ENCODE measurements around the gene ANXA4. TPM values are rescaled to one million over a fixed set of nuclear protein-coding genes. Genes with fewer than 3 reads are reported as not detected.

Gene ANXA4
- total RNA-seq, 1 donor from 2014 or later = 30.6 TPM

DNA sequence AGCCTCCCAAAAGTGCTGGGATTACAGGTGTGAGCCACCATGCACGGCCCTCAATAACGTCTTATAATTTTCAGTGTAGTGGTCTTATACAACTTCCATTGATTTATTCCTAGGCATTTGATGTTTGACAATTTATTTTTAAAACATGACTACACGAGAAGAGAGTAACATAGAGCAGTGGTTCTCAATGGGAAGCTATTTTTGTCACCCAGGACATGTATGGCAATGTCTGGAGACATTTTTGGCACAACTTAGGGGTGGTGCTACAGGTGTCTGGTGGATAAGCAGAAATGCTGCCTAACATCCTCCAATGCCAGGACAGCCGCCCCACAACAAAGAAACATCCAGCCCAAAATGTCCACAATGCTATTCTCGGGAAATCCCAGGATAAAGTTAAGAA, 12.7 kb upstream of the ANXA4 start:
- Histone ChIP-seq H3K27ac (replicated peaks) (no peak overlapping the region), H3K9me3 (replicated peaks) (no peaks in the 10 kb centered on the region), H3K4me3 (no peak overlapping the region), H3K36me3 (no peaks in the 10 kb centered on the region), H3K27me3 (ENCODE audit: low read depth) (no peaks in the 10 kb centered on the region), H3K4me1 (peaks cover 22% of the 10 kb centered on the region)
- no peak for DNase-seq
- intact Hi-C loops (cut with micrococcal nuclease) = no loop called here
- TF ChIP-seq CTCF (IDR thresholded peaks at IDR 0.05; ENCODE audit: borderline replicate concordance) = no peak

GRCh38 chr2:69729781-69730180, 12.2 kb upstream of the ANXA4 start:
- Histone ChIP-seq H3K27me3 (ENCODE audit: low read depth) (no peaks in the 10 kb centered on the region), H3K36me3 (no peaks in the 10 kb centered on the region), H3K4me1 (peaks cover 21% of the 10 kb centered on the region), H3K4me3 (no peak overlapping the region), H3K27ac (replicated peaks) (no peak overlapping the region), H3K9me3 (replicated peaks) (no peaks in the 10 kb centered on the region)
- DNase-seq = no peak
- intact Hi-C loops (cut with micrococcal nuclease) = no loop called here
- TF ChIP-seq CTCF (IDR thresholded peaks at IDR 0.05; ENCODE audit: borderline replicate concordance) = no peak

DNA sequence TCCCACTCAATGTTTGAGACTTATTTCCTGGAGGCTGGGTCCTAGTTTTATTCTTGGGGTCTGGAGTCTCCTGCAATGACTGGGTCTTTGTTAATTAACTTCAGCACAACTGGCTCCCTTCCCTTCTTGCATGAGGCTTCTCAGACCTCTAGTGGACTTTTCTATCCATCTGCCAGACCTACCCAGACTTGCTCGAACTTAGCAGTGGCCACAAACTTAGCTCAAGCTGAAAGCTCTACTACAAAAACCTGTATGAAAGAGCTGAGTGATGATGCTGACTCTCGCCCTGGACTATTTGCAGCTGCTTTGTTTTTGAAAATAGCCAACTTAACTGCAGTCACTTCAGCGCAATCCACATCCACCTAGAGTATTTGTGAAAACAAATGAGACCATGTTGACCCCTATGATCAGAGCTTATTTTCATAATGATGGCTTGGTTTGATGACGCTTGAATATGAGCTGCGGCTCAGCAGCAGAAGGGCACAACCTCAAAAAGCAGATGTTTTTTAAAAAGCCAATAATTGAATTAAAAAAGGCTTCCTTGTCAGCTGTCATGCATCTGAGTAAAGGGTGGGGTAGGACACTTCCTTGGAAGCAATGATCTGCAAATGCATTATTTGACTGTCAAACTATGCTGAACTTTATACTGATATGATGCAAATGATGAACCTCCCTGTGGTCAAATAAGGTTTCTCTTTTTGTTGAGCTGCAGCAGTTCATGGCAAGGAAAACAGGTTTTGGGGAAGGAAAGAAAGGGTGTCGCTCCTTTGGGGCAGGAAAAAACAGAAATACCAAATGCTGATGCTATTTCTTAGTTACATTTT, 10.6 kb upstream of the ANXA4 start:
- TF ChIP-seq CTCF (IDR thresholded peaks at IDR 0.05; ENCODE audit: borderline replicate concordance) = no peak
- intact Hi-C loops (cut with micrococcal nuclease) = no loop called here
- no peaks in the 10 kb centered on the region for H3K27me3 ChIP-seq (ENCODE audit: low read depth)
- H3K9me3 ChIP-seq (replicated peaks) = no peaks in the 10 kb centered on the region
- H3K27ac ChIP-seq (replicated peaks) = no peak overlapping the region
- no peak overlapping the region for H3K4me3 ChIP-seq
- H3K36me3 ChIP-seq = no peaks in the 10 kb centered on the region
- no peak for DNase-seq
- H3K4me1 ChIP-seq = peaks cover 17% of the 10 kb centered on the region

GRCh38 chr2:69733342-69734034, 8.4 kb upstream of the ANXA4 start:
- DNase-seq = no peak
- Histone ChIP-seq H3K36me3 (no peaks in the 10 kb centered on the region), H3K27ac (replicated peaks) (no peak overlapping the region), H3K27me3 (ENCODE audit: low read depth) (no peaks in the 10 kb centered on the region), H3K4me1 (peaks cover 17% of the 10 kb centered on the region), H3K4me3 (no peak overlapping the region), H3K9me3 (replicated peaks) (no peaks in the 10 kb centered on the region)
- no peak for TF ChIP-seq CTCF (IDR thresholded peaks at IDR 0.05; ENCODE audit: borderline replicate concordance)
- intact Hi-C loops (cut with micrococcal nuclease) = no loop called here

DNA sequence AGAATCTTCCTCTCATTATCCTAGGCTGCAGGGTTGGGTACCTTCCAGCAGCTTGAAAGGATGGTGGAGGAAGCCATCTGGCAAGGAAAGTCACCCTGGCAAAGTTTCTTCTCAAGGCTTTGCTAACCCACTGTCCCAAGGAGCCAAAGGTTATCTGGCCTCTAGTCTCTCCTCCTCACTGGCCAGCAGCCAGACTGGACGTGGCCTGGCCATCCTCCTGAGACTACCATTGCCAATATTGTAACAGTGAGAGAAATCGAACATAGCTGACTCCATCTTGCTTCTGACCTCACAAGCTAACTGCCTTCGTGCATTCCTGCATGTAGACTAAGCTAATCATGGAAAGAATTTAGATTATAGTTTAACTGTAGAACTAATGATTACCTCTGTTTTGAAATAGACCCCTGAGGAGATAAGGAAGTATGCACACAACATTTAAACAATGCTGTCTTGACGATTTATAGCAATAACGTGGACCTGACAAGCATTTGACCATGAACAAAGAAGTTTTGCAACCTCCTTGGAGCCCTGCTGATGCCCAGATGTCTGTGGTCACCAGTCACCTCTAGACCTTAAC, 7.8 kb upstream of the ANXA4 start:
- DNase-seq = no peak

More for the DNA sequence above, 7.8 kb upstream of the ANXA4 start:
- Histone ChIP-seq H3K9me3 (replicated peaks) (no peaks in the 10 kb centered on the region), H3K27ac (replicated peaks) (no peak overlapping the region), H3K4me1 (peaks cover 14% of the 10 kb centered on the region), H3K36me3 (no peaks in the 10 kb centered on the region), H3K4me3 (no peak overlapping the region), H3K27me3 (ENCODE audit: low read depth) (no peaks in the 10 kb centered on the region)
- TF ChIP-seq CTCF (IDR thresholded peaks at IDR 0.05; ENCODE audit: borderline replicate concordance) = no peak
- intact Hi-C loops (cut with micrococcal nuclease) = no loop called here

Data from left ventricle myocardium inferior (tissue), 1 donor.